PC-9 (cell line): ENCODE measurements around the gene FBXO9.

Experiments
- EZH2 ChIP-seq: fragments of 200-600 bp; sonication (generic); IDR thresholded peaks from 2 replicates; pipeline ENCODE4 v1.8.0; 2017; ENCODE audit warnings: antibody characterized with exemption, low read depth
- TF ChIP-seq, protein P1 (sequence below): fragments of 200-600 bp; sonication (generic); conservative IDR thresholded peaks from 2 replicates; pipeline ENCODE4 v1.6.1; 2017; ENCODE audit warnings: mixed run types, antibody characterized with exemption, mild to moderate bottlenecking, moderate library complexity

GRCh38 chr6:53125276-53125675, 60.1 kb downstream of the FBXO9 start:
- TF ChIP-seq EZH2: no peak
- TF ChIP-seq, protein P1, sequence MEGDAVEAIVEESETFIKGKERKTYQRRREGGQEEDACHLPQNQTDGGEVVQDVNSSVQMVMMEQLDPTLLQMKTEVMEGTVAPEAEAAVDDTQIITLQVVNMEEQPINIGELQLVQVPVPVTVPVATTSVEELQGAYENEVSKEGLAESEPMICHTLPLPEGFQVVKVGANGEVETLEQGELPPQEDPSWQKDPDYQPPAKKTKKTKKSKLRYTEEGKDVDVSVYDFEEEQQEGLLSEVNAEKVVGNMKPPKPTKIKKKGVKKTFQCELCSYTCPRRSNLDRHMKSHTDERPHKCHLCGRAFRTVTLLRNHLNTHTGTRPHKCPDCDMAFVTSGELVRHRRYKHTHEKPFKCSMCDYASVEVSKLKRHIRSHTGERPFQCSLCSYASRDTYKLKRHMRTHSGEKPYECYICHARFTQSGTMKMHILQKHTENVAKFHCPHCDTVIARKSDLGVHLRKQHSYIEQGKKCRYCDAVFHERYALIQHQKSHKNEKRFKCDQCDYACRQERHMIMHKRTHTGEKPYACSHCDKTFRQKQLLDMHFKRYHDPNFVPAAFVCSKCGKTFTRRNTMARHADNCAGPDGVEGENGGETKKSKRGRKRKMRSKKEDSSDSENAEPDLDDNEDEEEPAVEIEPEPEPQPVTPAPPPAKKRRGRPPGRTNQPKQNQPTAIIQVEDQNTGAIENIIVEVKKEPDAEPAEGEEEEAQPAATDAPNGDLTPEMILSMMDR: no peak
